ENCODE data around the gene AGBL5.
A peak's percentile ranks its signal among the peaks of the same experiment; 100 is the strongest.

The AGBL5 gene

GRCh38 chr2:27008678-27009077 lies 42.8 kb upstream of the AGBL5 start:
- no peak for TF ChIP-seq CTCF (conservative IDR thresholded peaks at IDR 0.05; ENCODE audit: low read depth, low read length)
- DNase-seq (ENCODE audit: low read depth): no peak
- H3K4me3 ChIP-seq (ENCODE audit: low read depth, low read length): no peak overlapping the region

GRCh38 chr2:27009083-27009482 lies 42.4 kb upstream of the AGBL5 start:
- no peak overlapping the region for H3K4me3 ChIP-seq (ENCODE audit: low read depth, low read length)
- no peak for TF ChIP-seq CTCF (conservative IDR thresholded peaks at IDR 0.05; ENCODE audit: low read depth, low read length)
- DNase-seq (ENCODE audit: low read depth): no peak

- H3K4me3 ChIP-seq (ENCODE audit: low read depth, low read length): no peak overlapping the region
- no peak for DNase-seq (ENCODE audit: low read depth)
- TF ChIP-seq CTCF (conservative IDR thresholded peaks at IDR 0.05; ENCODE audit: low read depth, low read length): no peak
Observed at GRCh38 chr2:27009716-27010115, 41.8 kb upstream of the AGBL5 start.

- DNase-seq (ENCODE audit: low read depth): no peak
- TF ChIP-seq CTCF (conservative IDR thresholded peaks at IDR 0.05; ENCODE audit: low read depth, low read length): no peak
- no peak overlapping the region for H3K4me3 ChIP-seq (ENCODE audit: low read depth, low read length)
Observed at GRCh38 chr2:27010139-27010538, 41.3 kb upstream of the AGBL5 start.

GRCh38 chr2:27013738-27014137 lies 37.7 kb upstream of the AGBL5 start:
- no peak overlapping the region for H3K4me3 ChIP-seq (ENCODE audit: low read depth, low read length)
- no peak for TF ChIP-seq CTCF (conservative IDR thresholded peaks at IDR 0.05; ENCODE audit: low read depth, low read length)
- no peak for DNase-seq (ENCODE audit: low read depth)

GRCh38 chr2:27014771-27015433 lies 36.6 kb upstream of the AGBL5 start:
- no peak for TF ChIP-seq CTCF (conservative IDR thresholded peaks at IDR 0.05; ENCODE audit: low read depth, low read length)
- H3K4me3 ChIP-seq (ENCODE audit: low read depth, low read length): no peak overlapping the region
- no peak for DNase-seq (ENCODE audit: low read depth)

GRCh38 chr2:27016801-27017325 lies 34.6 kb upstream of the AGBL5 start:
- peak; percentile 90 for DNase-seq (ENCODE audit: low read depth)
- no peak overlapping the region for H3K4me3 ChIP-seq (ENCODE audit: low read depth, low read length)
- peak; percentile 82 for TF ChIP-seq CTCF (conservative IDR thresholded peaks at IDR 0.05; ENCODE audit: low read depth, low read length)
